ENCODE results near the gene E2F2. TPM values are rescaled to one million over a fixed set of nuclear protein-coding genes. Genes with fewer than 3 reads are reported as not detected.

The E2F2 gene
- total and polyA plus RNA-seq, 2 donors = 2.0 to 28.8 TPM

GRCh38 chr1:23466423-23466989 is 64.5 kb downstream of the E2F2 start:
- 95% methylated on average over 3 of the region's 3 CpGs for WGBS
- H3K4me1 ChIP-seq (ENCODE audit: control insufficient read depth in 2 of 2, insufficient read depth in 2 of 2, low read length in 2 of 2) = no peaks in the 10 kb centered on the region
- no peak overlapping the region for H3K27ac ChIP-seq (ENCODE audit: low read depth in 1 of 2, low read length in 1 of 2)
- no peak overlapping the region for H3K4me3 ChIP-seq (ENCODE audit: low read length in 2 of 2)
- DNase-seq (ENCODE audit: low read depth in 6 of 9, low spot score in 9 of 9) = no peak
- H3K27me3 ChIP-seq (ENCODE audit: control insufficient read depth in 2 of 2, insufficient read depth in 1 of 2, low read length in 1 of 2) = no peaks in the 10 kb centered on the region
- no peaks in the 10 kb centered on the region for H3K9me3 ChIP-seq (ENCODE audit: control insufficient read depth in 2 of 2, insufficient read depth in 1 of 2, low read length in 1 of 2)
- H3K36me3 ChIP-seq (ENCODE audit: control insufficient read depth in 2 of 2, insufficient read depth in 2 of 2, low read length in 1 of 2) = no peaks in the 10 kb centered on the region

GRCh38 chr1:23463286-23463685 is 67.7 kb downstream of the E2F2 start:
- Histone ChIP-seq H3K36me3 (ENCODE audit: control insufficient read depth in 2 of 2, insufficient read depth in 2 of 2, low read length in 1 of 2) (no peaks in the 10 kb centered on the region), H3K4me3 (ENCODE audit: low read length in 2 of 2) (no peak overlapping the region), H3K9me3 (ENCODE audit: control insufficient read depth in 2 of 2, insufficient read depth in 1 of 2, low read length in 1 of 2) (no peaks in the 10 kb centered on the region), H3K27ac (ENCODE audit: low read depth in 1 of 2, low read length in 1 of 2) (no peak overlapping the region), H3K27me3 (ENCODE audit: control insufficient read depth in 2 of 2, insufficient read depth in 1 of 2, low read length in 1 of 2) (no peaks in the 10 kb centered on the region), H3K4me1 (ENCODE audit: control insufficient read depth in 2 of 2, insufficient read depth in 2 of 2, low read length in 2 of 2) (no peaks in the 10 kb centered on the region)
- DNase-seq (ENCODE audit: low read depth in 6 of 9, low spot score in 9 of 9) = no peak
- WGBS = 94% methylated on average over 3 of the region's 3 CpGs

GRCh38 chr1:23462766-23463165 is 68.3 kb downstream of the E2F2 start:
- Histone ChIP-seq H3K9me3 (ENCODE audit: control insufficient read depth in 2 of 2, insufficient read depth in 1 of 2, low read length in 1 of 2) (no peaks in the 10 kb centered on the region), H3K27me3 (ENCODE audit: control insufficient read depth in 2 of 2, insufficient read depth in 1 of 2, low read length in 1 of 2) (no peaks in the 10 kb centered on the region), H3K36me3 (ENCODE audit: control insufficient read depth in 2 of 2, insufficient read depth in 2 of 2, low read length in 1 of 2) (no peaks in the 10 kb centered on the region), H3K4me3 (ENCODE audit: low read length in 2 of 2) (no peak overlapping the region), H3K27ac (ENCODE audit: low read depth in 1 of 2, low read length in 1 of 2) (no peak overlapping the region), H3K4me1 (ENCODE audit: control insufficient read depth in 2 of 2, insufficient read depth in 2 of 2, low read length in 2 of 2) (no peaks in the 10 kb centered on the region)
- 95% methylated on average over 2 of the region's 2 CpGs for WGBS
- DNase-seq (ENCODE audit: low read depth in 6 of 9, low spot score in 9 of 9) = no peak

GRCh38 chr1:23461050-23461449 is 70.0 kb downstream of the E2F2 start:
- H3K27ac ChIP-seq (ENCODE audit: low read depth in 1 of 2, low read length in 1 of 2) = no peak overlapping the region
- WGBS = 92% methylated on average over 3 of the region's 3 CpGs
- no peaks in the 10 kb centered on the region for H3K4me1 ChIP-seq (ENCODE audit: control insufficient read depth in 2 of 2, insufficient read depth in 2 of 2, low read length in 2 of 2)
- no peak overlapping the region for H3K4me3 ChIP-seq (ENCODE audit: low read length in 2 of 2)
- no peaks in the 10 kb centered on the region for H3K9me3 ChIP-seq (ENCODE audit: control insufficient read depth in 2 of 2, insufficient read depth in 1 of 2, low read length in 1 of 2)
- DNase-seq (ENCODE audit: low read depth in 6 of 9, low spot score in 9 of 9) = no peak
- no peaks in the 10 kb centered on the region for H3K27me3 ChIP-seq (ENCODE audit: control insufficient read depth in 2 of 2, insufficient read depth in 1 of 2, low read length in 1 of 2)
- no peaks in the 10 kb centered on the region for H3K36me3 ChIP-seq (ENCODE audit: control insufficient read depth in 2 of 2, insufficient read depth in 2 of 2, low read length in 1 of 2)

- no peak overlapping the region for H3K4me3 ChIP-seq (ENCODE audit: low read length in 2 of 2)
- H3K4me1 ChIP-seq (ENCODE audit: control insufficient read depth in 2 of 2, insufficient read depth in 2 of 2, low read length in 2 of 2) = no peaks in the 10 kb centered on the region
- DNase-seq (ENCODE audit: low read depth in 6 of 9, low spot score in 9 of 9) = no peak
- H3K9me3 ChIP-seq (ENCODE audit: control insufficient read depth in 2 of 2, insufficient read depth in 1 of 2, low read length in 1 of 2) = no peaks in the 10 kb centered on the region
- H3K36me3 ChIP-seq (ENCODE audit: control insufficient read depth in 2 of 2, insufficient read depth in 2 of 2, low read length in 1 of 2) = no peaks in the 10 kb centered on the region
- H3K27me3 ChIP-seq (ENCODE audit: control insufficient read depth in 2 of 2, insufficient read depth in 1 of 2, low read length in 1 of 2) = no peaks in the 10 kb centered on the region
- H3K27ac ChIP-seq (ENCODE audit: low read depth in 1 of 2, low read length in 1 of 2) = no peak overlapping the region
- WGBS = 96% methylated on average over 4 of the region's 4 CpGs
These were observed 70.5 kb downstream of the E2F2 start for GRCh38 chr1:23460519-23460918.

- H3K27me3 ChIP-seq (ENCODE audit: control insufficient read depth in 2 of 2, insufficient read depth in 1 of 2, low read length in 1 of 2) = no peaks in the 10 kb centered on the region
- WGBS = 39% methylated on average over 2 of the region's 2 CpGs
These were observed 71.7 kb downstream of the E2F2 start for GRCh38 chr1:23459338-23459757.

More at GRCh38 chr1:23459338-23459757, 71.7 kb downstream of the E2F2 start:
- DNase-seq (ENCODE audit: low read depth in 6 of 9, low spot score in 9 of 9) = no peak
- Histone ChIP-seq H3K4me3 (ENCODE audit: low read length in 2 of 2) (no peak overlapping the region), H3K36me3 (ENCODE audit: control insufficient read depth in 2 of 2, insufficient read depth in 2 of 2, low read length in 1 of 2) (no peaks in the 10 kb centered on the region), H3K27ac (ENCODE audit: low read depth in 1 of 2, low read length in 1 of 2) (no peak overlapping the region), H3K4me1 (ENCODE audit: control insufficient read depth in 2 of 2, insufficient read depth in 2 of 2, low read length in 2 of 2) (no peaks in the 10 kb centered on the region), H3K9me3 (ENCODE audit: control insufficient read depth in 2 of 2, insufficient read depth in 1 of 2, low read length in 1 of 2) (no peaks in the 10 kb centered on the region)

Other genes with a start within 250 kb of the E2F2 start
- 168 TPM for gene HNRNPR, start 186.9 kb downstream of the E2F2 start, total RNA-seq
- 119 TPM for gene HNRNPR, start 186.9 kb downstream of the E2F2 start, polyA plus RNA-seq
- 11.4 TPM for gene ZNF436, start 161.4 kb downstream of the E2F2 start, total RNA-seq
- gene ZNF436, start 161.4 kb downstream of the E2F2 start, polyA plus RNA-seq = 6.6 TPM
- gene TCEA3, start 106.5 kb downstream of the E2F2 start, total RNA-seq = 3.0 TPM
- 5.5 TPM for gene TCEA3, start 106.5 kb downstream of the E2F2 start, polyA plus RNA-seq
- 4.1 TPM for gene ASAP3, start 47.1 kb downstream of the E2F2 start, total RNA-seq
- 10.4 TPM for gene ASAP3, start 47.1 kb downstream of the E2F2 start, polyA plus RNA-seq
- 255 TPM for gene ID3, start 28.3 kb upstream of the E2F2 start, total RNA-seq
- gene ID3, start 28.3 kb upstream of the E2F2 start, polyA plus RNA-seq = 131 TPM
- 3,178 TPM for gene RPL11, start 160.6 kb upstream of the E2F2 start, total RNA-seq
- 4,395 TPM for gene RPL11, start 160.6 kb upstream of the E2F2 start, polyA plus RNA-seq
- gene ELOA, start 212.2 kb upstream of the E2F2 start, total RNA-seq = 22.1 TPM
- gene ELOA, start 212.2 kb upstream of the E2F2 start, polyA plus RNA-seq = 16.5 TPM
- 118 TPM for gene PITHD1, start 247.2 kb upstream of the E2F2 start, total RNA-seq
- gene PITHD1, start 247.2 kb upstream of the E2F2 start, polyA plus RNA-seq = 89.1 TPM